ENCODE results near the gene C1orf74. TPM values are rescaled to one million over a fixed set of nuclear protein-coding genes. Genes with fewer than 3 reads are reported as not detected.

Gene C1orf74
- total RNA-seq, 1 donor from 2014 or later: 2.2 TPM

DNA sequence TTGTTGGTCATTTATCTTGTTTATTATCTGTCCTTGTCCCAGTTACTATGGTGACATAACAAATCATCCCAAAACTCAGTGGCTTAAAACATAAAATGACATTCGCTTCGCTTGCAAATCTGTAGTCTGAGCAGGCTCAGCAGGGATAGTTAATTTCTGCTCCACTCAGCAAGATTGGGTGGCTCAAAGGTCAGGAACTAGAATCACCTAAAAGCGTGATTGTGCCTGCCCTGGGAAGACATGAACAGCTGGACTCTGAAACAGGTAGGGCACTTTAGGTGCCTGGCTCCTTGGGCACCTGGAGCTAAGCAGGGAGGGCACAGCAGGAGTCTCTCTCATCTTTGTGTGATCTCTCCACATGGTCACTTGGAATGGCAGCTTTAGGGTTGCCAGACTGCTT, 43.2 kb downstream of the C1orf74 start:
- TF ChIP-seq, protein P1, sequence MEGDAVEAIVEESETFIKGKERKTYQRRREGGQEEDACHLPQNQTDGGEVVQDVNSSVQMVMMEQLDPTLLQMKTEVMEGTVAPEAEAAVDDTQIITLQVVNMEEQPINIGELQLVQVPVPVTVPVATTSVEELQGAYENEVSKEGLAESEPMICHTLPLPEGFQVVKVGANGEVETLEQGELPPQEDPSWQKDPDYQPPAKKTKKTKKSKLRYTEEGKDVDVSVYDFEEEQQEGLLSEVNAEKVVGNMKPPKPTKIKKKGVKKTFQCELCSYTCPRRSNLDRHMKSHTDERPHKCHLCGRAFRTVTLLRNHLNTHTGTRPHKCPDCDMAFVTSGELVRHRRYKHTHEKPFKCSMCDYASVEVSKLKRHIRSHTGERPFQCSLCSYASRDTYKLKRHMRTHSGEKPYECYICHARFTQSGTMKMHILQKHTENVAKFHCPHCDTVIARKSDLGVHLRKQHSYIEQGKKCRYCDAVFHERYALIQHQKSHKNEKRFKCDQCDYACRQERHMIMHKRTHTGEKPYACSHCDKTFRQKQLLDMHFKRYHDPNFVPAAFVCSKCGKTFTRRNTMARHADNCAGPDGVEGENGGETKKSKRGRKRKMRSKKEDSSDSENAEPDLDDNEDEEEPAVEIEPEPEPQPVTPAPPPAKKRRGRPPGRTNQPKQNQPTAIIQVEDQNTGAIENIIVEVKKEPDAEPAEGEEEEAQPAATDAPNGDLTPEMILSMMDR (IDR thresholded peaks at IDR 0.05; ENCODE audit: insufficient read depth, low read depth, low read length): no peak
- TF ChIP-seq EZH2 (IDR thresholded peaks at IDR 0.05; ENCODE audit: insufficient read depth, low read length): no peak
- Histone ChIP-seq H3K27ac (ENCODE audit: low read depth, low read length) (no peak overlapping the region), H3K9me3 (ENCODE audit: insufficient read depth, low read depth, low read length) (no peaks in the 10 kb centered on the region), H3K36me3 (ENCODE audit: insufficient read depth, low read length) (no peaks in the 10 kb centered on the region), H3K4me2 (ENCODE audit: low read length) (no peak overlapping the region), H3K27me3 (ENCODE audit: insufficient read depth, low read length) (peaks cover 5% of the 10 kb centered on the region), H4K20me1 (ENCODE audit: insufficient read depth, low read length) (no peaks in the 10 kb centered on the region), H3K79me2 (ENCODE audit: insufficient read depth, low read length) (no peaks in the 10 kb centered on the region), H2AFZ (ENCODE audit: low read depth, low read length) (no peak overlapping the region), H3K4me3 (ENCODE audit: insufficient read depth, low read depth, low read length) (no peak overlapping the region), H3K9ac (ENCODE audit: low read length) (no peak overlapping the region), H3K4me1 (ENCODE audit: insufficient read depth, low read length) (peaks cover 16% of the 10 kb centered on the region)
- FAIRE-seq (no peak), DNase-seq (ENCODE audit: low read depth) (no peak)
- H3K9me3 Mint-ChIP-seq (ENCODE audit: unreplicated experiment): peaks cover 4% of the 10 kb centered on the region
- no peaks in the 10 kb centered on the region for H3K4me1 Mint-ChIP-seq (ENCODE audit: low read depth, unreplicated experiment)
- H3K27ac Mint-ChIP-seq (ENCODE audit: unreplicated experiment): no peak overlapping the region
- no peak overlapping the region for H3K4me3 Mint-ChIP-seq (ENCODE audit: unreplicated experiment)
- peaks cover 38% of the 10 kb centered on the region for H3K27me3 Mint-ChIP-seq (ENCODE audit: low read depth, unreplicated experiment)
- no peaks in the 10 kb centered on the region for H3K36me3 Mint-ChIP-seq (ENCODE audit: low read depth, unreplicated experiment)

DNA sequence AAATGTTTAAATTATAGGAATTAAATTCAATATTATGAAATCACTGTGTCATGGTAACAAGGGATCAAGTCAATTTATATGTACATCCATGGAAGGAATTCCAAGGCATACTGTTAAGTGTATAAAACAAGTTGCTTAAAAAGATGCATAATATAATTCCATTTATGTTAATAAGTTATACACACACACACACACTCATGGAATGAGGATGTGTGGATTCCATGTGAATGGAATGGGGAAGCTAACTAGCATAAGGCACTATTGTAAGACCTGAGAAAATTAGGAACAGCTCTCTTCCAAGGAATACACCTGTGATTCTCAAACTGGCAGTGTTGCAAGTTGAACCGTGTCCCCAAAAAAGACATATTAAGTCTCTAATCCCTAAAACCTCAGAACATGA, 46.1 kb downstream of the C1orf74 start:
- Histone ChIP-seq H3K27me3 (ENCODE audit: insufficient read depth, low read length) (peaks cover 5% of the 10 kb centered on the region), H3K9me3 (ENCODE audit: insufficient read depth, low read depth, low read length) (no peaks in the 10 kb centered on the region), H3K27ac (ENCODE audit: low read depth, low read length) (no peak overlapping the region), H2AFZ (ENCODE audit: low read depth, low read length) (no peak overlapping the region), H4K20me1 (ENCODE audit: insufficient read depth, low read length) (no peaks in the 10 kb centered on the region), H3K9ac (ENCODE audit: low read length) (no peak overlapping the region), H3K4me2 (ENCODE audit: low read length) (no peak overlapping the region), H3K79me2 (ENCODE audit: insufficient read depth, low read length) (no peaks in the 10 kb centered on the region), H3K4me3 (ENCODE audit: insufficient read depth, low read depth, low read length) (no peak overlapping the region), H3K36me3 (ENCODE audit: insufficient read depth, low read length) (no peaks in the 10 kb centered on the region), H3K4me1 (ENCODE audit: insufficient read depth, low read length) (peaks cover 12% of the 10 kb centered on the region)
- FAIRE-seq: no peak
- H3K27me3 Mint-ChIP-seq (ENCODE audit: low read depth, unreplicated experiment): peaks cover 42% of the 10 kb centered on the region
- no peak overlapping the region for H3K4me3 Mint-ChIP-seq (ENCODE audit: unreplicated experiment)
- H3K9me3 Mint-ChIP-seq (ENCODE audit: unreplicated experiment): peaks cover 4% of the 10 kb centered on the region
- H3K36me3 Mint-ChIP-seq (ENCODE audit: low read depth, unreplicated experiment): no peaks in the 10 kb centered on the region
- no peak overlapping the region for H3K27ac Mint-ChIP-seq (ENCODE audit: unreplicated experiment)
- no peak for DNase-seq (ENCODE audit: low read depth)
- no peaks in the 10 kb centered on the region for H3K4me1 Mint-ChIP-seq (ENCODE audit: low read depth, unreplicated experiment)
- no peak for TF ChIP-seq EZH2 (IDR thresholded peaks at IDR 0.05; ENCODE audit: insufficient read depth, low read length)
- TF ChIP-seq, protein P1 (IDR thresholded peaks at IDR 0.05; ENCODE audit: insufficient read depth, low read depth, low read length): no peak

DNA sequence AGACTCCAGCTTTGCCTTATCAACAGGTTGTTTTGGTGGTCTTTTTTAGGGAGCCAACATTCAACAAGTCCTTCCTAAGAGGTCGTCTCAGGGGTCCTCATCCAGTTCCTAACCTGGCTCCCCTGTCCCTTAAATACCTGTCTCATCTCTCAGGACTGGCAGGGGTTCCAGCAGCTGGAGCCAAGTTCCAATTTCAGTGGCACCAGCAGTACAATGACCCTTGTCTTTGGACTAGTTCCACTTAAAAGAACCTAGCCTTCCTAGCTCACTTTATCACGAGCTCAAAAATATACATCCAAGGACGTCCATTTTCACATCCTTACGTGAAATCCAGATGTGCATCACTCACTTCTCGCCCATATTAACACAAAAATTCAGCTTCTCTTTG, 47.2 kb downstream of the C1orf74 start:
- peaks cover 39% of the 10 kb centered on the region for H3K27me3 Mint-ChIP-seq (ENCODE audit: low read depth, unreplicated experiment)
- no peak overlapping the region for H3K27ac Mint-ChIP-seq (ENCODE audit: unreplicated experiment)
- H2AFZ ChIP-seq (ENCODE audit: low read depth, low read length): no peak overlapping the region

More for the DNA sequence above, 47.2 kb downstream of the C1orf74 start:
- Histone ChIP-seq H3K79me2 (ENCODE audit: insufficient read depth, low read length) (no peaks in the 10 kb centered on the region), H3K4me1 (ENCODE audit: insufficient read depth, low read length) (peaks cover under 1% of the 10 kb centered on the region), H3K27ac (ENCODE audit: low read depth, low read length) (no peak overlapping the region), H3K9ac (ENCODE audit: low read length) (no peak overlapping the region), H3K9me3 (ENCODE audit: insufficient read depth, low read depth, low read length) (no peaks in the 10 kb centered on the region), H4K20me1 (ENCODE audit: insufficient read depth, low read length) (no peaks in the 10 kb centered on the region), H3K36me3 (ENCODE audit: insufficient read depth, low read length) (no peaks in the 10 kb centered on the region), H3K27me3 (ENCODE audit: insufficient read depth, low read length) (peaks cover 5% of the 10 kb centered on the region), H3K4me2 (ENCODE audit: low read length) (no peak overlapping the region), H3K4me3 (ENCODE audit: insufficient read depth, low read depth, low read length) (no peak overlapping the region)
- H3K9me3 Mint-ChIP-seq (ENCODE audit: unreplicated experiment): peaks cover 4% of the 10 kb centered on the region
- no peak for FAIRE-seq
- DNase-seq (ENCODE audit: low read depth): no peak
- TF ChIP-seq, protein P1 (IDR thresholded peaks at IDR 0.05; ENCODE audit: insufficient read depth, low read depth, low read length): no peak
- TF ChIP-seq EZH2 (IDR thresholded peaks at IDR 0.05; ENCODE audit: insufficient read depth, low read length): no peak
- no peaks in the 10 kb centered on the region for H3K36me3 Mint-ChIP-seq (ENCODE audit: low read depth, unreplicated experiment)
- H3K4me3 Mint-ChIP-seq (ENCODE audit: unreplicated experiment): no peak overlapping the region
- H3K4me1 Mint-ChIP-seq (ENCODE audit: low read depth, unreplicated experiment): no peaks in the 10 kb centered on the region

Measured in astrocyte (in vitro differentiated cells and primary cell).